Liver (tissue), 9 donors: ENCODE results near the gene HLA-DQB1. TPM values are rescaled to one million over a fixed set of nuclear protein-coding genes. Genes with fewer than 3 reads are reported as not detected.
"Not testable (repeated sequence)": the region's sequence is repeated elsewhere in the genome, so short reads cannot be mapped to it uniquely, and the experiment has no call there.

Experiments
- DNase-seq: peaks from one replicate; pipeline ENCODE4 v3.0.0-alpha.2; 2017; ENCODE audit warnings: low spot score
- H3K27ac ChIP-seq, 2 donors: one replicate each; pipeline ENCODE4 v1.7.0; 2013; ENCODE audit warnings: inconsistent platforms in 2 of 2, low read length in 2 of 2, control low read depth in 1 of 2, low read depth in 1 of 2, mild to moderate bottlenecking in 1 of 2
- H3K27me3 ChIP-seq, 4 donors: one replicate each; pipeline versions ENCODE4 v1.6.1 to v1.7.0; 2013; ENCODE audit warnings: low read length in 3 of 4, inconsistent platforms in 1 of 4, mild to moderate bottlenecking in 1 of 4, moderate library complexity in 1 of 4; ENCODE audit not compliant: control insufficient read depth in 4 of 4, insufficient read depth in 4 of 4
- H3K36me3 ChIP-seq, 4 donors: one replicate each; pipeline versions ENCODE4 v1.6.1 to v1.7.0; 2013; ENCODE audit warnings: low read length in 3 of 4, mild to moderate bottlenecking in 3 of 4, low read depth in 1 of 4, moderate library complexity in 1 of 4; ENCODE audit not compliant: control insufficient read depth in 4 of 4, insufficient read depth in 3 of 4
- H3K4me1 ChIP-seq, 4 donors: one replicate each; pipeline versions ENCODE4 v1.6.1 to v1.7.0; 2013; ENCODE audit warnings: low read length in 3 of 4, mild to moderate bottlenecking in 3 of 4, moderate library complexity in 1 of 4; ENCODE audit not compliant: control insufficient read depth in 4 of 4, insufficient read depth in 4 of 4
- H3K4me3 ChIP-seq, 3 donors: one replicate each; pipeline versions ENCODE4 v1.6.1 to v1.7.0; 2013; ENCODE audit warnings: low read length in 3 of 3, control low read depth in 1 of 3, low read depth in 1 of 3, mild to moderate bottlenecking in 1 of 3
- H3K9ac ChIP-seq, 2 donors: one replicate each; pipeline ENCODE4 v1.7.0; 2013; ENCODE audit warnings: low read length in 2 of 2, mild to moderate bottlenecking in 2 of 2, moderate library complexity in 2 of 2, control low read depth in 1 of 2, low read depth in 1 of 2
- H3K9me3 ChIP-seq, 4 donors: one replicate each; pipeline versions ENCODE4 v1.6.1 to v1.7.0; 2013; ENCODE audit warnings: low read length in 3 of 4; ENCODE audit not compliant: control insufficient read depth in 4 of 4
- CTCF ChIP-seq: fragments of 150-350 bp; IDR thresholded peaks from 2 replicates; pipeline ENCODE4 v1.5.1; 2017; ENCODE audit warnings: improper control_type of control experiment, low read depth, low read length; ENCODE audit not compliant: missing input control
- EGR1 ChIP-seq, 2 donors: IDR thresholded peaks; 2 replicates each; pipeline ENCODE4 v1.6.1; 2016 to 2018; ENCODE audit warnings: antibody characterized with exemption in 2 of 2, low read depth in 2 of 2
- FOXA1 ChIP-seq: IDR thresholded peaks from 2 replicates; pipeline ENCODE4 v1.6.1; 2016; ENCODE audit warnings: antibody characterized with exemption
- HNF4A ChIP-seq, 2 donors: conservative IDR thresholded peaks; 2 replicates each; pipeline ENCODE4 v1.6.1; 2016; ENCODE audit warnings: antibody characterized with exemption in 2 of 2, mild to moderate bottlenecking in 2 of 2
- HNF4G ChIP-seq: IDR thresholded peaks from 2 replicates; pipeline ENCODE4 v1.6.1; 2016; ENCODE audit warnings: antibody characterized with exemption
- JUND ChIP-seq, 2 donors: IDR thresholded peaks; 2 replicates each; pipeline ENCODE4 v1.6.1; 2016; ENCODE audit warnings: antibody characterized with exemption in 2 of 2
- RAD21 ChIP-seq, 2 donors: IDR thresholded peaks; 2 replicates each; pipeline ENCODE4 v1.6.1; 2016; ENCODE audit warnings: antibody characterized with exemption in 2 of 2, mild to moderate bottlenecking in 2 of 2
- REST ChIP-seq: IDR thresholded peaks from 2 replicates; pipeline ENCODE4 v1.6.1; 2016; ENCODE audit warnings: antibody characterized with exemption, mild to moderate bottlenecking
- RXRA ChIP-seq, 2 donors: IDR thresholded peaks; 2 replicates each; pipeline ENCODE4 v1.6.1; 2017 to 2018; ENCODE audit warnings: antibody characterized with exemption in 2 of 2, mild to moderate bottlenecking in 1 of 2
- SP1 ChIP-seq: IDR thresholded peaks from 2 replicates; pipeline ENCODE4 v1.6.1; 2018; ENCODE audit warnings: antibody characterized with exemption, mild to moderate bottlenecking
- TAF1 ChIP-seq: conservative IDR thresholded peaks from 2 replicates; pipeline ENCODE4 v1.6.1; 2016; ENCODE audit warnings: antibody characterized with exemption, mild to moderate bottlenecking
- YY1 ChIP-seq: IDR thresholded peaks from 2 replicates; pipeline ENCODE4 v1.6.1; 2016; ENCODE audit warnings: antibody characterized with exemption, mild to moderate bottlenecking
- ZBTB33 ChIP-seq: IDR thresholded peaks from 2 replicates; pipeline ENCODE4 v1.6.1; 2016; ENCODE audit warnings: antibody characterized with exemption
- WGBS: extraction: QIAGEN DNeasy Blood & Tissue Kit; methylation state at CpG from one replicate; pipeline ENCODE4 v1.1.7; 2013; 5-methylcytosine and 5-hydroxymethylcytosine counted together
- polyA plus RNA-seq, 2 donors: library from polyadenylated mRNA; stranded (reverse) in 1 of 2; unstranded in 1 of 2; fragments of 200-250 nt in 1 of 2; fragments of >200 nt in 1 of 2; fragmentation: Nextera tagmentation in 1 of 2; extraction: Ambion mirVana in 1 of 2; gene quantifications; one replicate each; pipeline versions ENCODE4 v1.2.1 to v1.2.3, GENCODE V29; 2013 to 2015
- total RNA-seq, 2 donors: library from RNA; depleted of rRNA; stranded (reverse); fragments of >200 nt; gene quantifications; one replicate each; pipeline ENCODE4 v1.2.3, GENCODE V29; 2014
- TF ChIP-seq, protein P1 (sequence below): IDR thresholded peaks from 2 replicates; pipeline ENCODE4 v1.6.1; 2016; ENCODE audit warnings: antibody characterized with exemption
- TF ChIP-seq, protein P2 (sequence below): IDR thresholded peaks from 2 replicates; pipeline ENCODE4 v1.6.1; 2016; ENCODE audit warnings: antibody characterized with exemption
- donor health status: healthy.
- donor health status: healthy.
- donor health status: healthy.
- donor health status: healthy.
- donor health status: healthy.

The HLA-DQB1 gene
- total and polyA plus RNA-seq, 4 donors: 1.9 to 12.4 (median 7.3) TPM

GRCh38 chr6:32641785-32642719 lies 24.4 kb downstream of the HLA-DQB1 start:
- not testable (repeated sequence) for H3K9me3 ChIP-seq, DNase-seq, H3K27ac ChIP-seq, H3K27me3 ChIP-seq, H3K36me3 ChIP-seq, H3K4me1 ChIP-seq, H3K4me3 ChIP-seq, H3K9ac ChIP-seq
- 56% methylated on average over 2 of the region's 2 CpGs for WGBS

DNA sequence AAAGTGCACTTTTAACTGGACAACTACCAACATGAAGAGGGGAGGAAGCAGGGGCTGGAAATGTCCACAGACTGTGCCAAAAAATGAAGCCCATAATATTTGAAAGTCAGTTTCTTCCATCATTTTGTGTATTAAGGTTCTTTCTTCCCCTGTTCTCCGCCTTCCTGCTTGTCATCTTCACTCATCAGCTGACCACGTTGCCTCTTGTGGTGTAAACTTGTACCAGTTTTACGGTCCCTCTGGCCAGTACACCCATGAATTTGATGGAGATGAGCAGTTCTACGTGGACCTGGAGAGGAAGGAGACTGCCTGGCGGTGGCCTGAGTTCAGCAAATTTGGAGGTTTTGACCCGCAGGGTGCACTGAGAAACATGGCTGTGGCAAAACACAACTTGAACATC lies 25.3 kb downstream of the HLA-DQB1 start:
- Histone ChIP-seq H3K36me3 (no peaks in the 10 kb centered on the region), H3K27me3 (no peaks in the 10 kb centered on the region), H3K9ac (no peak overlapping the region), H3K9me3 (no peaks in the 10 kb centered on the region), H3K27ac (no peak overlapping the region), H3K4me1 (no peaks in the 10 kb centered on the region), H3K4me3 (no peak overlapping the region)
- TF ChIP-seq YY1 (no peak), HNF4A (conservative IDR thresholded peaks at IDR 0.05) (no peak), ZBTB33 (no peak), EGR1 (IDR thresholded peaks at IDR 0.05; ENCODE audit: low read depth in 2 of 2) (no peak), JUND (IDR thresholded peaks at IDR 0.05) (no peak), RAD21 (IDR thresholded peaks at IDR 0.05) (no peak), REST (no peak), FOXA1 (no peak), HNF4G (no peak), TAF1 (no peak), RXRA (IDR thresholded peaks at IDR 0.05) (no peak), SP1 (no peak), CTCF (no peak)
- TF ChIP-seq, protein P1, sequence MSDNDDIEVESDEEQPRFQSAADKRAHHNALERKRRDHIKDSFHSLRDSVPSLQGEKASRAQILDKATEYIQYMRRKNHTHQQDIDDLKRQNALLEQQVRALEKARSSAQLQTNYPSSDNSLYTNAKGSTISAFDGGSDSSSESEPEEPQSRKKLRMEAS: no peak
- TF ChIP-seq, protein P2, sequence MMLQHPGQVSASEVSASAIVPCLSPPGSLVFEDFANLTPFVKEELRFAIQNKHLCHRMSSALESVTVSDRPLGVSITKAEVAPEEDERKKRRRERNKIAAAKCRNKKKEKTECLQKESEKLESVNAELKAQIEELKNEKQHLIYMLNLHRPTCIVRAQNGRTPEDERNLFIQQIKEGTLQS: no peak
- WGBS: 68% methylated on average over 6 of the region's 6 CpGs
- DNase-seq: no peak
